ENCODE measurements around the gene IFNAR2.

IFNAR2 gene

GRCh38 chr21:33229784-33230544 is at the start of gene IFNAR2:
IFNAR2 (plus strand) TSS chr21:33229938; CDS start chr21:33241923, 11,985 bp downstream.
- peak; percentile 36 for DNase-seq

- DNase-seq: no peak
These were observed 43.9 kb upstream of the IFNAR2 start for GRCh38 chr21:33185852-33186251.

GRCh38 chr21:33187276-33187675 is 42.5 kb upstream of the IFNAR2 start:
- DNase-seq: no peak

- DNase-seq: no peak
These were observed 40.5 kb upstream of the IFNAR2 start for GRCh38 chr21:33189237-33189636.

- DNase-seq: no peak
These were observed 39.9 kb upstream of the IFNAR2 start for GRCh38 chr21:33189824-33190223.

GRCh38 chr21:33196941-33197374 is 32.8 kb upstream of the IFNAR2 start:
- DNase-seq: peak; percentile 63

- DNase-seq: no peak
These were observed 32.2 kb upstream of the IFNAR2 start for GRCh38 chr21:33197496-33197895.

GRCh38 chr21:33198346-33199099 is 31.2 kb upstream of the IFNAR2 start:
- no peak for DNase-seq

- DNase-seq: no peak
These were observed 30.7 kb upstream of the IFNAR2 start for GRCh38 chr21:33199100-33199464.

- peak; percentile 63 for DNase-seq
These were observed 30.1 kb upstream of the IFNAR2 start for GRCh38 chr21:33199516-33200217.

- no peak for DNase-seq
These were observed 27.8 kb upstream of the IFNAR2 start for GRCh38 chr21:33201956-33202355.

GRCh38 chr21:33202464-33203363 is 27.0 kb upstream of the IFNAR2 start:
- DNase-seq: no peak

- DNase-seq: no peak
These were observed 26.4 kb upstream of the IFNAR2 start for GRCh38 chr21:33203371-33203724.

- DNase-seq: no peak
These were observed 24.3 kb upstream of the IFNAR2 start for GRCh38 chr21:33205476-33205875.

GRCh38 chr21:33206771-33207281 is 22.9 kb upstream of the IFNAR2 start:
- no peak for DNase-seq

- no peak for DNase-seq
These were observed 22.1 kb upstream of the IFNAR2 start for GRCh38 chr21:33207449-33208149.

- no peak for DNase-seq
These were observed 21.2 kb upstream of the IFNAR2 start for GRCh38 chr21:33208534-33208933.

- no peak for DNase-seq
These were observed 18.4 kb upstream of the IFNAR2 start for GRCh38 chr21:33211305-33211704.

GRCh38 chr21:33211732-33212131 is 18.0 kb upstream of the IFNAR2 start:
- no peak for DNase-seq

- DNase-seq: no peak
These were observed 17.4 kb upstream of the IFNAR2 start for GRCh38 chr21:33212159-33212851.

GRCh38 chr21:33214056-33214455 is 15.7 kb upstream of the IFNAR2 start:
- DNase-seq: no peak
